Measurements from ENCODE around the gene LRRK1. TPM values are rescaled to one million over a fixed set of nuclear protein-coding genes. Genes with fewer than 3 reads are reported as not detected.

Gene LRRK1
- total RNA-seq, 4 donors from 2014 or later, result 7.1 to 29.3 (median 8.5) TPM

DNA sequence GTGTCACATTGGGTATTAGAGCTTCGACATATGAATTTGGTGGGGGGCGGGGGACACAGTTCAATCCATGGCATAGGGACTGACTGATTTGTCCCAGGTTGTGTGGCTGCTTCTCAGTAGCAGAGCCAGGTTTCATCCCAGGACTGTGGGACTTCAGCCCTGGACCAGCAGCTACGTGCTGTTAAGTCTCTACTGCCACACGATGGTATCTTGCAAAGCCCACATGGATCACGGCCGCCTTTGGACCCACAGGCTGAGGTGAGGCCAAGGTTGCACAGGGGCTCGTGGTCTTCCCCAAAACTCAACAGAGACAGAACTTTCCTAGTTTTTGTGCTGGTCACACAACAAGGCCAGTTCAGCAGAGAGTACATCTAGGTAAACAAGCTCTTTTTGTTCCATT, 97.4 kb downstream of the LRRK1 start:
- Histone ChIP-seq H3K27me3 (no peaks in the 10 kb centered on the region), H3K9me3 (no peaks in the 10 kb centered on the region), H3K4me1 (no peaks in the 10 kb centered on the region), H3K27ac (no peak overlapping the region), H3K36me3 (no peaks in the 10 kb centered on the region), H3K4me3 (replicated peaks in 1 of 3) (no peak overlapping the region)
- 87 to 95% methylated on average over 7 of the region's 7 CpGs for WGBS, 2 donors
- intact Hi-C loops (cut with DNase I), result loop anchor here (5.0 kb wide), 1 partner anchor 71 kb away; no protein-coding TSS in a partner anchor
- DNase-seq, result no peak
- TF ChIP-seq POLR2A (IDR thresholded peaks at IDR 0.05), result no peak

DNA sequence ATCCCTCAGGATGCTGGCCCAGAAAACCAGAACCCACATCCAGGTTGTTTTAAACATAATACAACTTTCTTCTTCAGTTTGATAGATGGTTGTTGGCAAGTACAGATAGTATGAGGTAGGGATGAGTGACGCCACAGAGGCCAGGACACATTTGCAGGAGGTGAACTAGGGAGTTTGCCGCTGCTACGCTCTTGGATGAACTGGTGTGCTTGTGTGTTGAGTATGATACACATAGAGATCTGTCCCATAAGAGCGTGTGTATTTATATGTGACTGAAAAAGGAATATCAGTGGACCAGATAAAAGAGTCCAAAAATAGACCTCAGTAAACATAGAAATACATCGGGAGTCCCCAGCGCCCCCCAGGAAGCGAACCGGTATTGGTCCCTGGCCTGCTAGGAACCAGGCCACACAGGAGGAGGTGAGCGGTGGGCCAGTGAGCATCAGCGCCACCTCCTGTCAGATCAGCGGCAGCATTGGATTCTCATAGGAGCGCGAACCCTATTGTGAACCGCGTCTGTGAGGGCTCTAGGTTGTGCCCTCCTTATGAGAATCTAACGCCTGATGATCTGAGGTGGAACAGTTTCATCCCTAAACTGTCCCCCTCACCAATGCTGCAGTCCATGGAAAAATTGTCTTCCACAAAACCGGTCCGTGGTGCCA, 98.1 kb downstream of the LRRK1 start:
- no peaks in the 10 kb centered on the region for H3K9me3 ChIP-seq
- H3K27ac ChIP-seq, result no peak overlapping the region
- no peak overlapping the region for H3K4me3 ChIP-seq (replicated peaks in 1 of 3)
- no peaks in the 10 kb centered on the region for H3K36me3 ChIP-seq
- intact Hi-C loops (cut with DNase I), result loop anchor here (5.0 kb wide), 1 partner anchor 70 kb away; no protein-coding TSS in a partner anchor
- H3K27me3 ChIP-seq, result no peaks in the 10 kb centered on the region
- no peak for TF ChIP-seq POLR2A (IDR thresholded peaks at IDR 0.05)
- peak in 1 of 6 experiments; percentile 9 for TF ChIP-seq CTCF (IDR thresholded peaks at IDR 0.05)
- WGBS, 2 donors, result 78 to 88% methylated on average over 18 of the region's 18 CpGs
- no peak for DNase-seq
- no peaks in the 10 kb centered on the region for H3K4me1 ChIP-seq

DNA sequence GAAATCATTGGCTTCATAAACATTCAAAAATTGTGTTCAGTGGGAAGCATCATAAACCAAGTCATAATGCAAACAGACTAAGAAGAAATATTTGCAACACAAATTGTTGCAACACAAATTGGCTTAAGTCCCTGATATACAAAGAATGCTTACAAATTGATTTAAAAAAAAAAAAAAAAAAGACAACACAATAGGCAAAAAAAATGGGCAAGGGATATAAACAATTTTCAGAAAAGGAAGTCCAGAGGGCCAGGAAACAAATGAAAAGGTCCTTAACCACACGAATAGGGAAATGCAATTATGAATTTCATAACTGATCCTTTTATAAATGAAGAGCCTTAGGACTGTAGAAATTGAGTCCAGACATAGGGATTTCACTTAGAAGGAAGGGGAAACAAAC, 98.9 kb downstream of the LRRK1 start:
- Histone ChIP-seq H3K36me3 (no peaks in the 10 kb centered on the region), H3K4me1 (no peaks in the 10 kb centered on the region), H3K9me3 (no peaks in the 10 kb centered on the region), H3K4me3 (replicated peaks in 1 of 3) (no peak overlapping the region), H3K27me3 (no peaks in the 10 kb centered on the region), H3K27ac (no peak overlapping the region)
- 57 to 76% methylated on average over 1 of the region's 1 CpG for WGBS, 2 donors
- intact Hi-C loops (cut with DNase I), result loop anchor here (5.0 kb wide), 1 partner anchor 69 kb away; no protein-coding TSS in a partner anchor
- no peak for DNase-seq
- TF ChIP-seq CTCF (IDR thresholded peaks at IDR 0.05) (no peak), POLR2A (IDR thresholded peaks at IDR 0.05) (no peak)

DNA sequence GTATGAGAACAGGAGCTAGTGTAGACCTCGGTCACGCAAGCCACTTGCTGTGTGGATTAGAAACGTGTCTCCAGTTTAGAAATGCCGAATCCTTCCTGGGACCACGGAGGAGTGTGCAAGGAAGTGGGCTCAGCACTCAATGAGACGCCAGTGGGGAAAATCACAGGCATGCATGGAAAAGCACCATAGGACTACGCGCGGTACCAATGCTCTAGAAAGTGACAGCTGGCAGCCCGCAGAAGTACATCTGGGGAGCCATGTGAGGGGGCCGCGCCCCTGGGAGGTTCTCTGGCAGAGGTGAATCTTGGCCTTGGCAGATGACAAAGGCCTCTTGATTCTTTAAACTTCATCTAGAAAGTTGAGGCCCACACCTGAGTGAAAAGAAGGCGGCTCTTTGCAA, 99.3 kb downstream of the LRRK1 start:
- intact Hi-C loops (cut with DNase I), result loop anchor here (5.0 kb wide), 1 partner anchor 69 kb away; no protein-coding TSS in a partner anchor
- H3K27me3 ChIP-seq, result no peaks in the 10 kb centered on the region
- no peaks in the 10 kb centered on the region for H3K9me3 ChIP-seq
- no peak overlapping the region for H3K27ac ChIP-seq
- TF ChIP-seq POLR2A (IDR thresholded peaks at IDR 0.05), result no peak
- TF ChIP-seq CTCF (IDR thresholded peaks at IDR 0.05), result no peak
- H3K36me3 ChIP-seq, result no peaks in the 10 kb centered on the region
- no peak overlapping the region for H3K4me3 ChIP-seq (replicated peaks in 1 of 3)
- no peaks in the 10 kb centered on the region for H3K4me1 ChIP-seq
- WGBS, 2 donors, result 87 to 94% methylated on average over 13 of the region's 13 CpGs
- no peak for DNase-seq

GRCh38 chr15:101019366-101019896, 100.3 kb downstream of the LRRK1 start:
- no peak for DNase-seq
- intact Hi-C loops (cut with DNase I), result loop anchor here (5.0 kb wide), 1 partner anchor 68 kb away; no protein-coding TSS in a partner anchor
- no peaks in the 10 kb centered on the region for H3K9me3 ChIP-seq

More at GRCh38 chr15:101019366-101019896, 100.3 kb downstream of the LRRK1 start:
- Histone ChIP-seq H3K36me3 (no peaks in the 10 kb centered on the region), H3K27ac (no peak overlapping the region), H3K27me3 (no peaks in the 10 kb centered on the region), H3K4me3 (replicated peaks in 1 of 3) (no peak overlapping the region), H3K4me1 (no peaks in the 10 kb centered on the region)
- TF ChIP-seq POLR2A (IDR thresholded peaks at IDR 0.05), result no peak
- TF ChIP-seq CTCF (IDR thresholded peaks at IDR 0.05), result no peak
- WGBS, 2 donors, result 90 to 95% methylated on average over 9 of the region's 9 CpGs

Measured in thyroid gland (tissue), 4 donors.